GM18505 (cell line): ENCODE results near the gene ERGIC3.

Source experiments
- ATAC-seq: cut with Tn5 transposase; IDR thresholded peaks from one replicate; pipeline ENCODE4 v1.9.1; 2021; ENCODE audit not compliant: unreplicated experiment
- POLR2A ChIP-seq: IDR thresholded peaks from 4 replicates; pipeline ENCODE4 v1.6.1; 2011; ENCODE audit warnings: borderline replicate concordance; ENCODE audit not compliant: insufficient read depth, insufficient read length; ENCODE audit errors: extremely low read depth

Gene ERGIC3

GRCh38 chr20:35560541-35560940, 18.7 kb downstream of the ERGIC3 start:
- no peak for TF ChIP-seq POLR2A
- ATAC-seq, result no peak

- TF ChIP-seq POLR2A, result no peak
- no peak for ATAC-seq
Observed at GRCh38 chr20:35561268-35561667, 19.4 kb downstream of the ERGIC3 start.

- no peak for TF ChIP-seq POLR2A
- ATAC-seq, result no peak
Observed at GRCh38 chr20:35561671-35562070, 19.8 kb downstream of the ERGIC3 start.

- no peak for ATAC-seq
- no peak for TF ChIP-seq POLR2A
Observed at GRCh38 chr20:35562541-35563110, 20.7 kb downstream of the ERGIC3 start.

- no peak for TF ChIP-seq POLR2A
- no peak for ATAC-seq
Observed at GRCh38 chr20:35563834-35564233, 22.0 kb downstream of the ERGIC3 start.

- ATAC-seq, result no peak
- TF ChIP-seq POLR2A, result no peak
Observed at GRCh38 chr20:35564905-35565304, 23.0 kb downstream of the ERGIC3 start.

GRCh38 chr20:35568645-35569044, 26.8 kb downstream of the ERGIC3 start:
- no peak for ATAC-seq
- TF ChIP-seq POLR2A, result no peak

- no peak for ATAC-seq
- TF ChIP-seq POLR2A, result no peak
Observed at GRCh38 chr20:35571555-35571954, 29.7 kb downstream of the ERGIC3 start.

GRCh38 chr20:35572838-35573237, 31.0 kb downstream of the ERGIC3 start:
- TF ChIP-seq POLR2A, result no peak
- no peak for ATAC-seq

GRCh38 chr20:35575958-35576357, 34.1 kb downstream of the ERGIC3 start:
- no peak for TF ChIP-seq POLR2A
- ATAC-seq, result no peak

- ATAC-seq, result no peak
- TF ChIP-seq POLR2A, result no peak
Observed at GRCh38 chr20:35576816-35577215, 34.9 kb downstream of the ERGIC3 start.

- TF ChIP-seq POLR2A, result no peak
- ATAC-seq, result no peak
Observed at GRCh38 chr20:35578469-35578868, 36.6 kb downstream of the ERGIC3 start.

GRCh38 chr20:35579196-35579595, 37.3 kb downstream of the ERGIC3 start:
- no peak for TF ChIP-seq POLR2A
- ATAC-seq, result no peak

- no peak for ATAC-seq
- TF ChIP-seq POLR2A, result no peak
Observed at GRCh38 chr20:35582131-35582530, 40.3 kb downstream of the ERGIC3 start.
